Breast epithelium (tissue), 3 donors: ENCODE measurements around the gene GSTM2.

ENCODE experiments used
- POLR2A ChIP-seq: fragments of 450-650 bp; IDR thresholded peaks from one replicate; pipeline ENCODE4 v1.6.1; 2016; ENCODE audit warnings: antibody characterized with exemption, mild to moderate bottlenecking, moderate library complexity
- POLR2AphosphoS5 ChIP-seq, 3 donors: sonication (generic); formaldehyde crosslinking; IDR thresholded peaks; one replicate each; pipeline ENCODE4 v1.6.1; 2017; ENCODE audit warnings: antibody characterized with exemption in 3 of 3
- TF ChIP-seq, protein P1 (sequence below), 3 donors: fragments of 450-650 bp; IDR thresholded peaks; one replicate each; pipeline ENCODE4 v1.5.1; 2016 to 2017; ENCODE audit warnings: antibody characterized with exemption in 3 of 3, mild to moderate bottlenecking in 3 of 3, moderate library complexity in 3 of 3

DNA sequence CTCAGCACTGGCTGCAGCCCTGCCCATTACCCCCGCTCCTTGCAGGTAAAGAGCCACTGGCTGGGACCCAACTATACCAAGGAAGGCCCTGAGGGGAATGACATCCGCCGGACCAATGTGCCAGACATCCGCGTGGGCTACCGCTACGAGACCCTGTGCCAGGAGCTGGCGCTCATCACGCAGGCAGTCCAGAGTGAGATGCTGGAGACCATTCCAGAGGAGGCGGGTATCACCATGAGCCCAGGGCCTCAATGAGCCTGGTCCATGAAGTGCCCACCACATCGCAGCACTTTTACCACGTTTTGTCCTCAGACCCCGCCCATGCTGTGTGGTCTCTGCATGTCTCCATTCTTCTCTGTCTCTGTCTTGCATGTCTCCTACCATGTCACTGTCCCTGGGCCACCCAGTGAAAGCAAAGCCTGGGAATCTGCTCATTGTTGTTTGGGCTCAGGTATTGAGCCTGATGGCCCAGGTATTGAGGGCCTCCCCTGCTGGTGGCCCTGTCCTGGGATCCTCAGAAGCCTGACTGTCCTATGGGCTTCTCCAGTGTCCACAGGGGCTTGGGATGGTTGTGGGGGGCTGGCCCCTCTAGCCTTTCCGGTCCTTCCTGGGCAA is 36.9 kb upstream of the GSTM2 start:
- TF ChIP-seq, protein P1, sequence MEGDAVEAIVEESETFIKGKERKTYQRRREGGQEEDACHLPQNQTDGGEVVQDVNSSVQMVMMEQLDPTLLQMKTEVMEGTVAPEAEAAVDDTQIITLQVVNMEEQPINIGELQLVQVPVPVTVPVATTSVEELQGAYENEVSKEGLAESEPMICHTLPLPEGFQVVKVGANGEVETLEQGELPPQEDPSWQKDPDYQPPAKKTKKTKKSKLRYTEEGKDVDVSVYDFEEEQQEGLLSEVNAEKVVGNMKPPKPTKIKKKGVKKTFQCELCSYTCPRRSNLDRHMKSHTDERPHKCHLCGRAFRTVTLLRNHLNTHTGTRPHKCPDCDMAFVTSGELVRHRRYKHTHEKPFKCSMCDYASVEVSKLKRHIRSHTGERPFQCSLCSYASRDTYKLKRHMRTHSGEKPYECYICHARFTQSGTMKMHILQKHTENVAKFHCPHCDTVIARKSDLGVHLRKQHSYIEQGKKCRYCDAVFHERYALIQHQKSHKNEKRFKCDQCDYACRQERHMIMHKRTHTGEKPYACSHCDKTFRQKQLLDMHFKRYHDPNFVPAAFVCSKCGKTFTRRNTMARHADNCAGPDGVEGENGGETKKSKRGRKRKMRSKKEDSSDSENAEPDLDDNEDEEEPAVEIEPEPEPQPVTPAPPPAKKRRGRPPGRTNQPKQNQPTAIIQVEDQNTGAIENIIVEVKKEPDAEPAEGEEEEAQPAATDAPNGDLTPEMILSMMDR (IDR thresholded peaks at IDR 0.05): no peak
- no peak for TF ChIP-seq POLR2AphosphoS5 (IDR thresholded peaks at IDR 0.05)
- no peak for TF ChIP-seq POLR2A
